Kidney tubule cell (primary cell): ENCODE measurements around the gene TOX3.
A peak's percentile ranks its signal among the peaks of the same experiment; 100 is the strongest.

Experiments used
- DNase-seq: peaks from one replicate; pipeline ENCODE4 v3.0.0-alpha.2; 2018; ENCODE audit warnings: low spot score

TOX3 gene

DNA sequence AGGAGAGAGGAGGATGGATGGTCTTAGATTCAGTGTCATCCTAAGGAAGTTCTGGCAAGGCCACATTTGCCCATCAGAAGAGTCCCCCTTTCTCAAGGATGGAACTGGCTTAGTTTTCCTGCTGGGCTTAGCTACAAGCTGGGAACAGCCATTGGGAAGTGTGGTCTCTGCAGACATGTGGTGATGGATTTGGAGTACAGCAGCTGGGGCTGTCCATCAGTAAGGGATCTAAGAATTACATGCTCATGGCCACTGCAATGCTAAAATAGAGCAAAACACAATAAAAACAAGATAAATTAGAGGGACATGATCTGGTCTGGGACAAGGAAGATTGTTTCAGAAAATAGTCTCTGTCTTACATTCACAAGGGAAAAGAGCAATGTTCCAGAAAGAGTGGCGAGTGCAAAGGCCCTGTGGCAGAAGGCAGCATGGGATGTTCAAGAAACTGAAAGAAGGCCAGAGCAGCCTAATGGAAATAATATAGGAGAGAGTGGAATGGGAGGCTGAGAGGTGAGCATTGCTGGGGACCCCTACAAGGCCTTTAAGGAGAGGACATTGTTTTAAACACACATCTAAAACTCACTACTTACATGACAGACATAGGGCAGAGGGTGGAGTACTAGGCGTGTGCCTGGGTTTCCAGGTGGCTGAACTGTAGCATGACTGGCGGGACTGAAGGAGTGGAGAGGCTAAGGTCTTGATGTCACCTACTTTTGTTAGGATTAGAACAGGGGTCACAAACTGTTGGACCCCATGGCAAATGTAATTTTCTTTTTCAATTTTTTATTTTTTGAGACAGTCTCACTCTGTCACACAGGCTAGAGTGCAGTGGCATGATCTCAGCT, 17.0 kb upstream of the TOX3 start:
- DNase-seq: no peak

DNA sequence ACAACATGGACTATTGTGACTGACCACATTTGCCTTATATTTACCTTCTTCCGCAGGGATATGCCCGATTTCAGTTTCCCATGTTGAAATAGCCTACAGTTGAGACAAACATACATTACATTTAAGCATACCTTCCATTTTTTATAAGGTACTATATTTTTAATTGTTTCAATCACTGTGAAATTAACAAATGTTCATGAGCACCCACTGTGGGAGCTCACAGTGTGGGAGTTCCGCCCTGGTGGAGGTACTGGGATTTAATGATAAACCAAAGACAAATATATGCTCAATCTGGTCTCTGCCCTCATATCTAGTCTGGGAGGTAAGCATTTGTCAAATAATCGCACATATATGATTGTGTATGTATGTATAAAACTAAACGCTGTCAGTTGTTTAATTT, 15.8 kb upstream of the TOX3 start:
- DNase-seq: no peak

DNA sequence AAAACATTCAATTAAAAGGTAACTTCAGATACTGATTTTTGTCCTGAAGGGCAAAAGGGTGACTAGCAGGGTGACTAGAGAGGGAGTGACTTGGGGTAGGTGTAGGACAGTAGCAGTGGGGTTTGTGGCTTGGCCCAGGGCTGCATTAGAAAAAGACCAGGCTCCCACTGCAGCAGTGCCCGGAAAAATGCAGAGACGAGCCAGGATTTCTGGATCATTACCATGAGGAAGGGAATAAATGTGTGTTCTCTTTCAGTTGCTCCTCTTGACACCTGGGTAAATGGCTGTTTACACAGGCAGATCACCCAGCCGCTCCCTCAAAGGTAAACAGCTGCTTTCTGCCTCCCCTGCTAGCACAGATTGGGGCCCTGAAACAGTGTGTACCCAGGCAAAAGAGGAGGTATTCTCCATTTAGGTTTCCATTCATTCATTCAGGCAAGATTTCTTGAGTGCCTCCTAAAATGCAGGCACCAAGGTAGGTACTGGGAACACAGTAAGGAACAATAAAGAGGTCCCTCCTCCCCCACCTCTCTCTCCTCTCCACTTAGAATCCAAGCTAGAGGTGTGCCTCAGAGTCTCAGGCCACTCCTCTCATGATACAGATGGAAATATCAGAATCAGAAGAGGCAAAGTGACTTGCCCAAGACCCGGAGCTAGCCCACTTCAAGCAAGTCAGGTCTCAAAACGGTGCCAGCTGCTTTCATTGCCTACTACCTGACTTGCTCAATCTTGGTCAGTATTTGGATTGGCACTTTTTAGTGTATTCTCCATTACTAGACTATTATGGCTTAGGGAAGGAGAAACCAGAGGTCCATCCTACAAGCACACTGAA, 15.2 kb upstream of the TOX3 start:
- DNase-seq: no peak

DNA sequence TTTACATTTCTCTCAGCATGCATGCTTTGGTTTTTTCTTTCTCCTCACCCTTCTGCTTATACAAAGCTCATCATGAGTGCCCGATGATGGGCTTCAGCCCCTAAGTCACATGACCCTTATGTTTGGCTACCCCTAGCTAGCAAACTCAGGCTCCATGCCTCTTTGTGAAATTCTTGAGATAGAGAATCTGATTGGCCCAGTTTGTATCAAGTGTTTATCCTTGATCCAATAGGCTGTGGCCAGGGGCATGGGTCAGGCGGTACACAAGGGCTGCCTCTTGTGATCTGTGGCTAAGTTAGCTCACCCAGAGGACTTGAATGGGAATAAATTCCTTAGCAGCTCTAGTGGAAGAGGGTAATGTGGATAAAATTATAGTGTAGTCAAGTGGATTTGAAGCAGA, 11.5 kb upstream of the TOX3 start:
- no peak for DNase-seq

DNA sequence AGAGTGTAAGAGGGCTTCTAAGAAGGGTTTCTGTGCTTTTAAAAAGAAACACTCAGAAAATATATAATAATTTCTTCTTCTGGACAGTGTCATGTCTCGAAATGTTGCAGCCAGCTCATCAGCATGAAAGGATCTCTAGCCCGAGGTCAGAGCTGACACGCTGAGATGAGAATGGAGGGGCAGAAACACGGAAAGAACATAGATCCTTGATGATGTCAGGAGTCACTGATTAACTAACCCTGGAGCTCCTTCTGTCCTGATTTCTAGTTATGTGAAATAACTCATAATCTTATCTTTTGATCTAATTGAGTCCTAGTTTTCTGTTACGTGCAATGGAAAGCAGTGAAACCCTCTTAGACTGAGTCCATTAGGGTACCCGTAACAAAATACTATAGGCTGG, 10.3 kb upstream of the TOX3 start:
- peak; percentile 88 for DNase-seq

DNA sequence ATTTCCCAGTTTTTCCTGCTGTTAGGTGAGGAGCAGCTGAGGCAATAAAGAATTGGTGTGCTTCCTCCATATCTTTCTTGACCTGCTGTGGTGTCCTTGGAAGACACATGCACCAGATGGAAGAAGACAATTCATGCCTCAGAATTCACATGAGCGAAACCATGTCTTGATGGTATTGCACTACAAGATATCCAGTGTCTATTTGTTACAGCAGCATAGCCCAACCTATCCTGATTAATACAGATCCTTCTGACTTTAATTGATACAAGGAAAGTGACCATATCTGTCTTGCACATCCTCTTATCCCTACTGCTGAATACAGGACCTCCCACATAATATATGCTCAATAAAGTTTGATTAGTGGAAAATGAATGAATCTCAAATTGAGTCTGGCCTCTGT, 9.1 kb upstream of the TOX3 start:
- DNase-seq: no peak

DNA sequence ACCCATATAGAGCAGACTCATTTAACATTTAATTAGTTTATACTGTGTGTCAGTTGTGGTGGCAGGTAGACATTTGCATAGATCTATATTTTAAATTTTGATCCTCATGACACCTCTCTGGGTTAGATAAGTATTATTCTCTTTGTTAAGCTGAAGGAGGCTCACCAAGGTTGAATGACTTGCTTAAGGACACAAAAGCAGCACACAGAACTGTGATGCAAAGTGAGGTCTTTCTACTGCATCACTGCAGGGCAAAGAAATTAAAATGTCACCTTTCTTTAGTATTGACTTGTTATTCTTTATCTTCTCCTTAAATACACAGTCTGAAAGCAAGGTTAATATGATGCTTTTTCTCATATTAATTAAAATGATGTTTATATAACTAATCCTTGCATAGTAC, 8.6 kb upstream of the TOX3 start:
- DNase-seq: no peak

DNA sequence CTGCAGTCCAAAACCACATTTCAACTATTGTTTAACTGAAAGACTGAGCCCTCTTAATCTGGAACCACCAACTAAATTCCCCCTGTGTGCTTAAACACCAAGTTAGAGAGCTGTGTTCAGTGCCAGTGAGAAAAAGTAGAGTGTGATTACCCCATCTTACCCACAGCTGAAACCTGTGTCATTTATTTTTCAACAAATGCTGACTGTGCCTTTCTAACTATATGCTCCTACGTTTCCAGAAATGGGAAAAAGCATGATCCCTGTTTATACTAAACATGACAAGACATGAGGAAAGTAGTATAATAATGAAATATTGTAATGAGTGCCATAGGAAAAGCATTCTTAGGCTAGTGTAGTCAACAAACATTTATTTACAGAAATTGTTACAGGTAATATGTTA, 7.4 kb upstream of the TOX3 start:
- DNase-seq: no peak

DNA sequence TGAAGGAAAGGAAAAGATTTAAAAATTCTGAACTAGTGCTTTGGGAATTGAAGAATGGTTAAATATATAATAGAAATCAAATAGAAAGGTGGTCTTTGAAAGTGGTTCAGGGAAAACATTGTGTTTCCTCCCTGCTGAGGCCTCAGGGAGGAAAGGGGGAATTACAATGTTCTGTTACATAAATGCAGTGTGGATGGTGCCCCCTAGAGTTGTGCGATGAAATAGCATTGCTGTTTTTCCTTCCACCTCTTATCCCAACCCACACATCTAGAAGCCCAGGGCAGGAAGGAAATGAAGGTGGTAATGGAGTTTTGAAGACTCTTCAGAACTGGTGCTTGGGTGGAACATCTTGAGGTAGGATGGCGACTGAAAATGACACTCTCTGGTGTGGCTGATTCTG, 6.4 kb upstream of the TOX3 start:
- no peak for DNase-seq

DNA sequence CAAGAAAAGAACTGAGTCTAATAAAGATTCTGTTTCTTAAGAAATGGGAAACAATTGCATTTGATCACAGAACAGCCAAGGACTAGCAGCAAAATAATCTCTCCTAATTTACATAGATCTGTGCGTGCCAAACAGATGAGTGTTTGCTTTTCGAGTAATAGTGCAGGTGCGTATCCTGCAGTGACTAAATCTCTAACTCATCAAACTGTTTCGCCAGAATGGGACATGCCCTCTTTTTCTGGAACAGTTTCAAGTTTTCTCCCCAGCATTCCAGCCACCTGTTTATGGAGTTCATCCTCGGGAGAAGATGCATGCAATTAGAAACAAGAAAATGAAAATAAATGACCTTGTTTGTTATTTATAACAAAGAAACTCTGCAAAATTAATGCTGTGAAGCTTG, 5.7 kb upstream of the TOX3 start:
- DNase-seq: peak; percentile 91

DNA sequence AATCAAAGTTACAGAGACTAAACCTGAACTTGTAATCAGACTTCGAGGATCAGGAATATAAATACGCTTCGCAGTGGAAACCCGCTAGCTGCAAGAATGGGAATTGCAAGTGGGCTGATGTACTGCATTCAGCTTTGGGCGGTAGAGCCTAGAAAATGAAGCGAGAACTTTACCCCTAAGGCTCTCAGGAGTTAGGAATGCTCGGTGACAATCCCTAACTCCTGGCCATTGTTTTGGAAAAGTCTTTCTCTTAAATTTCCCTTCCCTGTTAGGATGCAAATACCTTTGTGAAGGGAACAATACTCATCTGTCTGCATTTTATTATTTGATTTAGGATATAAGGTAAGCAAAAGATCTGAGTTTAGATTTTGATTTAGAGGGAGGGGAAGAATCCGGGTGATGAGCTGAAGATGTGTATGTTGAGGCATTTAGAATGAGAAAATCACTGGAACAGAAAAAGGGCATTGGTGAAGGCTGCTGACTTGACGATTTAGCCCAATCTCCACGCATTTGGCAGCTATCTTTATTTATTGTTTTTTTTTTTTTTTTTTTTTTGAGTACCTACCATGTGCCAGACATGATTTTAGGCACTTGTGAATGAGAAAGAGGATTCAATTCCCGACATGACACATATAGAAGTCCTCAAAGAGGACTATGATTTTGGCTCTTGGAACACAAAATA, 2.2 kb upstream of the TOX3 start:
- peak; percentile 58 for DNase-seq

DNA sequence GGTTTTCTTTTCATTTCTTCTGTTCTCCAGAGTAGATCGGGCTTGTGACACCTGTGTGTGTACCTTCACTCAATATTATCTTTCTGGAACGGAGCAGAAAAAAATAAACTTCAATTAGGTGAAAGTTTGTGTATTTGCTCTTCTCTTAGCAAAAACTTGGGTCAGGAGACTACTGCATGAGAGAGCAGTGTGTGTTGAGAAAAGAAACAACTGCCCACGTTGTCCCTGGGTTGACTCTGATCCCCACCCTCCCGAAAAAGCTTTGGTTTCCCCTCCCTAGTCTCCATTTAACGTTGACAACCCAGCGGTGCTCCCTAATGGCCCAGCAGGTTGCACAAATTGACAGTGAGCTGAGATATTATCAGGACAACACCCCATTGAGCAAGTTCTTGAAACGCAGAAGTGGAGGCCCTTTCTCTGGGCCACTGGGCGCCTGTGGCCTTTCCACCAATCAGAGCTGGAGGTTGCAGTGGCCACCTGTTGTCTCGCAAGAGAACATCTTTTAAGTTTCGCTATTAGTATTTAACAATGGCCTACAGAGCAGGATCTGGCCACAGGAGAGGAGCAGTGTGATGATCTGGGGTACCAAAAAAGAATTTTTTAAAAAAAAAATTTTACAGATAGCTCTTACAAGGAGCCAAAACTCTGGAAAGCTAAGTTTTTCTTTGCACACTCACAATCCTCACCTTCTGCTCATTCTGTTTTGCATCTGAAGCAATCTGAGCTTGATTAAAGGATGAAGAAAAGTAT, 1.5 kb upstream of the TOX3 start:
- DNase-seq: no peak

DNA sequence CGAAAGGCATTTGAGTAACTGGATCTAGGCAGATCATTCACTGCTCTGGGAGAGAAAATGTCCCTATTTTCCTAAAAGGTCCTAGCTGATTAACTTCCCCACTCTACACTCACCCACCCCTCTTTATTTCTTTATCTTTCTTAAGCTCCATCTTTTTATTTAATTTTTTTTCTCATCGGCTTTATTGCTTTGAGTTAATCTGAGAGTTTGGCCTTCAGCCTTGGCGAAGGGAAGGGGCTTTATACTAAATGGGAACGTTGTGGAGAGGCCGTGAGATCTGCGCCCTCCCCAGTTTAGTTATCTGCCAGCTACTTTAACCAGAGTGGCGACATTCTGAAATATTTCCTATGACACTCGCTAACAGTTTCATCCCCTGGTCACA, 882 bp upstream of the TOX3 start:
- no peak for DNase-seq

DNA sequence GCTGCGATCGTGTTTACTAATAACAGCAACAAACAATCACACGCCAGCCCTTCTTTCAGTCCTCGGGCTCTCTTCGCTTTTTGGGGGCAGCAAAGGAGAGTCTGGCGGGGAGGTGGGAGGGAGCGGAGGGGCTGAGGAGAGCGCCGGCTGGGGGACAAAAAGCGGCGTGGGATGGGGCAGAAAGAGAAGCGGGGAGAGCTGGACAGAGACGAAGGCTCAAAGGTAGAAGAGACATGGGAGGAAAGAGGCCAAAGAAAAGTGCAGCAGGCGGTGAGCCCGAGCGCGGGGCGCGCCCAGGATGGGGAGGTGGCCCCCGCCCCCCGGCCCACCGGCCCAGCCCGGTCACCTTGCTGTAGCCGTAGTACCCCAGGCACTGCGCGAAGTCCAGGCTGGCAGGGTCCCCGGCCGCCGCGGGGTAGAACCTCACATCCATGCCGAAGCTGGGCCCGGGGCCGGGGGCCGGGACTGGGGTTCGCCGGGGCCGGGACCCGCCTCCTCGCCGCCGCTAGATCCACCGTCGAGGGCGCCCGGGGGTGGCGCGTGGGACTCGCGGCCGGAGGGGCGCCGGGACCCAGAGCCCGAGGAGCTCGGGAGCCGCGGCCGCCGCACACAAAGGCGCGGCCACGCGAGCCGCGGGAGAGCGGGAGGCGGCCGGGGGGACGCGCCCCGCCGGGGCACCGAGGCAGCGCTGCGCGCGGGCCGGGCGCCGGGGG, 496 bp downstream of the TOX3 start:
- DNase-seq: no peak

DNA sequence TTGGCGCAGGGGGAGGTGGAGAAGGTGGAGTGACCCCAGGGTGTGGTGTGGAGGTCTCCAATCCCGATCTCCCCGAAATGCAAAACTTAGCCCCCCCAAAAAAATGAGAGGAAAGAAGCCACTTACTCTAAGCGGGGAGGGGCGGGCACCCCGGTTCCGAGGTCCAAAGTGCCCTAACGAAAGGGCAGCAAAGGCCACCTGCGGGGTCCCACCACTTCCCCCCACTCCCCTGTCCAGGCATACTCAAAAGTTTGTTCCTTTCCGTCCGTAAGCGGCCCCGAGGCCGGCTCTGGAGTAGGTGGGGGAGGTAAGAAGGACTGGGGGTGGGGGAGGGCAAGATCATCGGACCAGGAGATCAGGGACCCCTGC, 1.1 kb downstream of the TOX3 start:
- no peak for DNase-seq

DNA sequence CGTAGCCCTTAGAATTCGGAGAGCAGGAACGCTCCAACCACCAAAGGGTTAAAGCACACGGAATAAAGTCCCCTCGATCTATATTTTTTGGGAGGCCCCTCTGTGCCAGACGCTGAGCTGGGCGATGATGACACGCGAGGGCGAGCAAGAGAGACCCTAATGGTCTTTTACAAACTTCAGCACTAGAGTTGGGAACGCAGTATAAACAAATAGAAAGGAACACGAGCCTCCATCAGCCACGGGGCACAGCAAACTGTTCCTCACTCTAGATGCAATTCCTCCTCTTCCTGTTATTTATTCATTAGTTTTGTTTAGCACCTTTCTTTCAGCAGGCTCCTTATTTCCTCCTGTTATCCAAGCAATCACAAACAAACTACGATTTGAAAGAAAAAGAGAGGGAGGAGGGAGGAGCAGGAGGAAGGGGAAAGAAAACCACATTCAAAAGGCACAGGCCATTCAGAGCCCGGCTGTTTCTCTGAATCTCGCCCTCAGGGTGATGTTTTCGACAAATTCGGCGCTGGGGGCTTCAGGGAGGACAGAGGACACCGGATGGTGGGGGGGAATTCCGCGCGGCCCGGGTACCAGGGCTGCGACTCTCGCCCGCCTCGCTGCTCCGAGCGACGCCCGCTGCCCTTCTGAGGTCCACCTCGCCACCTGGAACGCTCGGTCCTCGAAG, 1.6 kb downstream of the TOX3 start:
- no peak for DNase-seq

DNA sequence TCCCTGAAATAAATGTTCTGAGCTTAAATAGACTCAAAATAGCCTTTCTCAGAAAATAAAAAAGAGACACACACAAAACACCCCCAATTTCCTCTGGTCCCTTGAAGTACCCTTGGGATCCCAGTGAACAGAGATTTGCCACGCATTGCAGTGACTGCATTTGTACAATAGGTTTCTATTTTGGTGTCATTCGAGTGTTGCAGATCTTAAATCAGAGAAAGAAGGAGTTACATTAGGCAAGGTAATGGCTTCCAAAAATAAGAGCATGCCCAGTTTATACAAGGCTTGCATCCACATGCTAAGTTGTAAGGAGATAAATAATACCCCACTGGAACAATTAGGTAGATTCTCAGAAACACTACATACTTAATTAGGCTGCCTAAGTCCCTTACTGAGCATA, 2.2 kb downstream of the TOX3 start:
- no peak for DNase-seq

DNA sequence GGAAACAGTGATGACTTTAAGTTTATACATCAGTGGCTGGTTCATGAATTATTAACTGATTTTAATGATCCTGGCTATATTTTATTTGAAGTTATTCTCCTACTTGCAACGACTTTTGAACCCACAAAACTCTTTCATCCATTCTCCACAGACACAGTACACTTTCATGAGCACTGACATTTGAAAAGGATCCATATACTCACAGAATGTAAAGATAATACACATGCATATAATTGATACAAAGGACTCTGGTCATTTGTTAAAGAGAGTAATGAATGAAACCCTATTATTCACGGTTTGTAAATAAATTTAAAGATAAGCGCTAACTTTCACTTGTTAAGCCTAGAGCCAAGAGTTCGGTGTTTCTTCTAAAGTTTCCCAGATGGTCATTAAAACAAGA, 3.3 kb downstream of the TOX3 start:
- no peak for DNase-seq

DNA sequence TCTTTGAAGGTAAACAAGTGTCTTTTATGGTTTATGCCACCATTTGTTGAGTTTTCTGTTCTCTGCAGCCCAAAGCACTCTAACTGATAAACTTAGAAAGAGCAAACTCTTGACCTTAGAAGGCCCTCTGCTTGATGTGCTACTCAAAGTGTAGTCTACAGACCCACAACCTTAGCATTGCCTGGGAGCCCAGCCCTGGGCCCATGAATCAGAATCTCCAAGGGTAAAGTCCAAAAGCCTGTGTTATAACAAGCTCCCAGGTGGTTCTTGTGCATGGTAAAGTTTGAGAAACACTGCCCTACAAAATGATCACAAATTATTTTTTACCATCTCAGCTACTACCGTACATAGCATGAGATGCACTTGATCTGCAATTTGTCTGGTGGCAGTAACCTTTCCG, 6.0 kb downstream of the TOX3 start:
- DNase-seq: no peak

DNA sequence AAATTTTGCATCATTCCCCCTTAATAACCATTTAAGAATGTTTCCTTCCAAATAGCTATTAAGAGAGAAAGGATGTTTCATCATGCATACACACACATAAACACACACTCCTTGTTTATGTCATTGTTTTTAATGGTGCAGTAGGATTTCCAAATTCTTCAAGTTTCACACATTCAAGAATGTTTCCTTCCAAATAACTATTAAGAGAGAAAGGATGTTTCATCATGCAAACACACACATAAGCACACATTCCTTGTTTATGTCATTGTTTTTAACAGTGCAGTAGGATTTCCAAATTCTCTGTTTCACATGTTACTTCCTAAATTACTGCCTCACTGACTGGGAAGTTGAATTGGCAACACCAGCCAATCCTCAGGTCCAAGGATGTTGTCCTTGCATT, 7.8 kb downstream of the TOX3 start:
- no peak for DNase-seq

DNA sequence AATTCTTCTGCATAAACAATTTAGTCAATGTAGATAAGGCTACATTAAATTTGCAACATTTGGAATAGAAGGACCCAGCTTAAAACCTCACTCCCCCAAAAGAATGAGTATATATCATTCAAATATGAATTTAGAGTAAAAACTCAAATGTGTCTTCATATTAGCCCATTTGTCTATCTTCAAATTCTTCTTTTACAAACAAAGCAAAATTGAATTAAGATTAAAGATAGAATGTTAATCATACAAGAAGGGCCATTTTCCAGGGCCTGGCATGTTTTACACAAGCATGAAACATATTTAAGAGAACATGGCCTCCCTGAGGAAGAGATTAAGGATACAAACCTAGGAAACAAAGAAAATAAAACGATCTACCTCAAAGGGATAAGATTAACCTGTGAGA, 8.4 kb downstream of the TOX3 start:
- DNase-seq: no peak
